ENCODE measurements around the gene TUT1.

Gene TUT1

GRCh38 chr11:62615521-62615920 lies 24.2 kb upstream of the TUT1 start:
- H3K27ac ChIP-seq = no peak overlapping the region
- H3K36me3 ChIP-seq (ENCODE audit: insufficient read depth, low read length) = no peaks in the 10 kb centered on the region; the same call in 1 of the 2 replicates
- no peaks in the 10 kb centered on the region for H3K9me3 ChIP-seq (ENCODE audit: low read depth, low read length)
- H3K4me3 ChIP-seq = no peak overlapping the region
- TF ChIP-seq FOXP2 (optimal IDR thresholded peaks at IDR 0.05; ENCODE audit: control extremely low read depth, extremely low read length, insufficient read depth) (no peak), POLR2AphosphoS5 (IDR thresholded peaks at IDR 0.05; ENCODE audit: borderline replicate concordance, low read depth, low read length) (no peak), EZH2 (IDR thresholded peaks at IDR 0.05) (no peak)
- DNase-seq (ENCODE audit: low read depth, low spot score) = no peak
- H3K9ac ChIP-seq (ENCODE audit: insufficient read length) = no peak overlapping the region

- no peak for DNase-seq (ENCODE audit: low read depth, low spot score)
- TF ChIP-seq EZH2 (IDR thresholded peaks at IDR 0.05) (no peak), FOXP2 (optimal IDR thresholded peaks at IDR 0.05; ENCODE audit: control extremely low read depth, extremely low read length, insufficient read depth) (no peak), POLR2AphosphoS5 (IDR thresholded peaks at IDR 0.05; ENCODE audit: borderline replicate concordance, low read depth, low read length) (no peak)
- H3K27ac ChIP-seq = peak overlapping the region; percentile 66
- no peaks in the 10 kb centered on the region for H3K9me3 ChIP-seq (ENCODE audit: low read depth, low read length)
- H3K36me3 ChIP-seq (ENCODE audit: insufficient read depth, low read length) = no peaks in the 10 kb centered on the region; the same call in 1 of the 2 replicates
- H3K4me3 ChIP-seq = no peak overlapping the region
- no peak overlapping the region for H3K9ac ChIP-seq (ENCODE audit: insufficient read length)
Measured at GRCh38 chr11:62614275-62614674, 23.0 kb upstream of the TUT1 start.

- no peak overlapping the region for H3K4me3 ChIP-seq
- no peak for DNase-seq (ENCODE audit: low read depth, low spot score)
- H3K9me3 ChIP-seq (ENCODE audit: low read depth, low read length) = no peaks in the 10 kb centered on the region
- H3K27ac ChIP-seq = peak overlapping the region; percentile 66
- H3K9ac ChIP-seq (ENCODE audit: insufficient read length) = no peak overlapping the region
- H3K36me3 ChIP-seq (ENCODE audit: insufficient read depth, low read length) = no peaks in the 10 kb centered on the region; the same call in 1 of the 2 replicates
- TF ChIP-seq POLR2AphosphoS5 (IDR thresholded peaks at IDR 0.05; ENCODE audit: borderline replicate concordance, low read depth, low read length) (no peak), FOXP2 (optimal IDR thresholded peaks at IDR 0.05; ENCODE audit: control extremely low read depth, extremely low read length, insufficient read depth) (no peak), EZH2 (IDR thresholded peaks at IDR 0.05) (no peak)
Measured at GRCh38 chr11:62613291-62613778, 22.0 kb upstream of the TUT1 start.

- Histone ChIP-seq H3K36me3 (ENCODE audit: insufficient read depth, low read length) (no peaks in the 10 kb centered on the region; the same call in 1 of the 2 replicates), H3K9ac (ENCODE audit: insufficient read length) (peak within 1 kb of the TSS; percentile 71), H3K9me3 (ENCODE audit: low read depth, low read length) (no peaks in the 10 kb centered on the region), H3K27ac (peak within 1 kb of the TSS; percentile 66), H3K4me3 (peak within 1 kb of the TSS; percentile 91)
- TF ChIP-seq FOXP2 (optimal IDR thresholded peaks at IDR 0.05; ENCODE audit: control extremely low read depth, extremely low read length, insufficient read depth) (no peak), POLR2AphosphoS5 (IDR thresholded peaks at IDR 0.05; ENCODE audit: borderline replicate concordance, low read depth, low read length) (no peak), EZH2 (IDR thresholded peaks at IDR 0.05) (no peak)
- no peak for DNase-seq (ENCODE audit: low read depth, low spot score)
Measured at GRCh38 chr11:62612366-62613290, 21.3 kb upstream of the TUT1 start, which contains the start of the genes EML3 and ROM1. Gene EML3, minus strand, starts transcription at chr11:62612775. Its CDS starts 318 bp downstream, at chr11:62612457. Gene ROM1, plus strand, starts transcription at chr11:62613257. Its CDS starts 25 bp downstream, at chr11:62613282.

- H3K36me3 ChIP-seq (ENCODE audit: insufficient read depth, low read length) = no peaks in the 10 kb centered on the region; the same call in 1 of the 2 replicates
- H3K9me3 ChIP-seq (ENCODE audit: low read depth, low read length) = no peaks in the 10 kb centered on the region
- H3K4me3 ChIP-seq = peak overlapping the region; percentile 91
- TF ChIP-seq FOXP2 (optimal IDR thresholded peaks at IDR 0.05; ENCODE audit: control extremely low read depth, extremely low read length, insufficient read depth) = peak; percentile 7
- no peak for TF ChIP-seq POLR2AphosphoS5 (IDR thresholded peaks at IDR 0.05; ENCODE audit: borderline replicate concordance, low read depth, low read length)
- TF ChIP-seq EZH2 (IDR thresholded peaks at IDR 0.05) = no peak
- no peak for DNase-seq (ENCODE audit: low read depth, low spot score)
- peak overlapping the region; percentile 71 for H3K9ac ChIP-seq (ENCODE audit: insufficient read length)
- H3K27ac ChIP-seq = peak overlapping the region; percentile 38
Measured at GRCh38 chr11:62611705-62612365, 20.5 kb upstream of the TUT1 start.

GRCh38 chr11:62610814-62611704 lies 19.7 kb upstream of the TUT1 start:
- no peaks in the 10 kb centered on the region for H3K9me3 ChIP-seq (ENCODE audit: low read depth, low read length)
- H3K36me3 ChIP-seq (ENCODE audit: insufficient read depth, low read length) = no peaks in the 10 kb centered on the region; the same call in 1 of the 2 replicates

GRCh38 chr11:62610403-62610802 lies 19.1 kb upstream of the TUT1 start:
- DNase-seq (ENCODE audit: low read depth, low spot score) = no peak
- Histone ChIP-seq H3K36me3 (ENCODE audit: insufficient read depth, low read length) (no peaks in the 10 kb centered on the region), H3K27ac (no peak overlapping the region), H3K9ac (ENCODE audit: insufficient read length) (no peak overlapping the region), H3K4me3 (no peak overlapping the region), H3K9me3 (ENCODE audit: low read depth, low read length) (no peaks in the 10 kb centered on the region)
- TF ChIP-seq EZH2 (IDR thresholded peaks at IDR 0.05) (no peak), FOXP2 (optimal IDR thresholded peaks at IDR 0.05; ENCODE audit: control extremely low read depth, extremely low read length, insufficient read depth) (no peak), POLR2AphosphoS5 (IDR thresholded peaks at IDR 0.05; ENCODE audit: borderline replicate concordance, low read depth, low read length) (no peak)

More at GRCh38 chr11:62610814-62611704, 19.7 kb upstream of the TUT1 start:
- TF ChIP-seq EZH2 (IDR thresholded peaks at IDR 0.05) = no peak
- Histone ChIP-seq H3K9ac (ENCODE audit: insufficient read length) (peak overlapping the region; percentile 71), H3K27ac (no peak overlapping the region), H3K4me3 (peak overlapping the region; percentile 91)
- DNase-seq (ENCODE audit: low read depth, low spot score) = no peak
